Sigmoid colon (tissue), 4 donors: ENCODE data around the gene RYR3.

ENCODE experiments used
- POLR2A ChIP-seq, 2 donors: fragments of 450-650 bp; IDR thresholded peaks; one replicate each; pipeline ENCODE4 v1.6.1; 2016; ENCODE audit warnings: antibody characterized with exemption in 2 of 2, mild to moderate bottlenecking in 2 of 2, moderate library complexity in 2 of 2
- POLR2AphosphoS5 ChIP-seq, 4 donors: sonication (generic); formaldehyde crosslinking; IDR thresholded peaks; one replicate each; pipeline ENCODE4 v1.6.1; 2017; ENCODE audit warnings: antibody characterized with exemption in 4 of 4
- TF ChIP-seq, protein P1 (sequence below), 4 experiments: fragments of 450-650 bp in 3 of 4; fragments of 200-600 bp in 1 of 4; IDR thresholded peaks; one replicate each; pipeline ENCODE4 v1.5.1; 2016 to 2019; ENCODE audit warnings: antibody characterized with exemption in 4 of 4, mild to moderate bottlenecking in 3 of 4, moderate library complexity in 2 of 4

GRCh38 chr15:33623010-33623409 is 312.2 kb downstream of the RYR3 start:
- no peak for TF ChIP-seq POLR2A (IDR thresholded peaks at IDR 0.05)
- TF ChIP-seq, protein P1, sequence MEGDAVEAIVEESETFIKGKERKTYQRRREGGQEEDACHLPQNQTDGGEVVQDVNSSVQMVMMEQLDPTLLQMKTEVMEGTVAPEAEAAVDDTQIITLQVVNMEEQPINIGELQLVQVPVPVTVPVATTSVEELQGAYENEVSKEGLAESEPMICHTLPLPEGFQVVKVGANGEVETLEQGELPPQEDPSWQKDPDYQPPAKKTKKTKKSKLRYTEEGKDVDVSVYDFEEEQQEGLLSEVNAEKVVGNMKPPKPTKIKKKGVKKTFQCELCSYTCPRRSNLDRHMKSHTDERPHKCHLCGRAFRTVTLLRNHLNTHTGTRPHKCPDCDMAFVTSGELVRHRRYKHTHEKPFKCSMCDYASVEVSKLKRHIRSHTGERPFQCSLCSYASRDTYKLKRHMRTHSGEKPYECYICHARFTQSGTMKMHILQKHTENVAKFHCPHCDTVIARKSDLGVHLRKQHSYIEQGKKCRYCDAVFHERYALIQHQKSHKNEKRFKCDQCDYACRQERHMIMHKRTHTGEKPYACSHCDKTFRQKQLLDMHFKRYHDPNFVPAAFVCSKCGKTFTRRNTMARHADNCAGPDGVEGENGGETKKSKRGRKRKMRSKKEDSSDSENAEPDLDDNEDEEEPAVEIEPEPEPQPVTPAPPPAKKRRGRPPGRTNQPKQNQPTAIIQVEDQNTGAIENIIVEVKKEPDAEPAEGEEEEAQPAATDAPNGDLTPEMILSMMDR (IDR thresholded peaks at IDR 0.05) = no peak
- no peak for TF ChIP-seq POLR2AphosphoS5 (IDR thresholded peaks at IDR 0.05)
